Middle frontal gyrus (tissue), 1 donor: ENCODE measurements around the gene KDM4C.
"Not testable (repeated sequence)": the region's sequence is repeated elsewhere in the genome, so short reads cannot be mapped to it uniquely, and the experiment has no call there.

ENCODE experiments used
- DNase-seq: peaks from one replicate; pipeline ENCODE4 v3.0.0-alpha.2; 2015; ENCODE audit warnings: low spot score; ENCODE audit errors: extremely low spot score

KDM4C gene

GRCh38 chr9:6929441-6930215, 171.9 kb downstream of the KDM4C start:
- no peak for DNase-seq

DNA sequence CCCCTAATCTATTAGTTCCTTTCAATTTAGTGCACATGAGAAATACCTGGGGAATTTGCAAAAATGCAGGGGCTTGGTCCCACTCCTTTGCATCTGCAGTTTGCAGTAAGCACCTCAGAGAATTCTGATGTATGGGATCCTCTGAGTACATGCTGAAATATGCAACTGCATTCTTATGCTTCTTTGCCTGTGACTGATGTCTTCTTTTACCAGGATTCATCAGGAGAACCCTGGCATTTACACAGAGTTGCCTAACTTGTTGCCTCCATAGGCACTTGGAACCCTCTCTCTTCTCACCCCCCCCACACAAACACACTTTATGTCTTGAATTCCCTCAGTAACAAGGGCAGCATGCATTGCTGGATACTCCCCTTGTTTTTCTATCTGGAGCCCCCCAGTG, 173.1 kb downstream of the KDM4C start:
- DNase-seq = no peak

DNA sequence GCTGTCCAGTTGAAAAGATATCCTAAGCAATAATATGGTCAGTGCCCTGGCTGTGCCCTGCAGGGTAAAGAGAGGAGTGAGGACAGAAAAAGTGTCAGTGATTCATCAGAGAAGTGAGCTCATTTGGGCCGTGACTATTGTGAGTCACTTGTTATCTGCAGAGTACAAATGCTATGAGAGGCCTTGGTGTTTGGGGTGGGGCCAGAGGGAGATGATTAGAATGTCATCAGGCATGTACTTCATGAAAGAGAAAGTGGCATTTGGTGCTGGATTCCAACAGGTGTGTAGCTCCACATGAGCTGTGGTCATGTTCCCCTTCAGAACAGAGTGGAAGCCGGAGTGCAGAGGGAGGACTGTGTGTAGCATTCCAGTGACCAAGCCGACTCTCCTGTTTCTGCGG, 174.1 kb downstream of the KDM4C start:
- no peak for DNase-seq

DNA sequence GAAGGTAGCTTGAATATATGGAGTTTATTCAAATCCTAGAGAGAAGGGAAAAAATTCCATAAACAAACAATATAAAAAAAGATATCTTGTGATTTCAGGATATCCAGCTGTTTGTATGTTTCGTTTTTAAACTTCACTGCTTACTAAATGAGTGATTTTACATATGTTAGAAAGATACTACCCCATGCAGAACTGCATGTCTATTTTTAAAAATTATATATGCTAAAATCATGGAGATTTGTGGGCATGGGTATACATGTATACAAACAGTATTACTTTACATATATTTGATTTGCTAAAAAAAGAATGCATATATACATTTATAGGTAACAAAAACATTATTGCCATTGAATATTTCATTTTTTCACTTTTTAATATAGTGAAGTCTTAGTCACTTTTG, 178.3 kb downstream of the KDM4C start:
- no peak for DNase-seq

DNA sequence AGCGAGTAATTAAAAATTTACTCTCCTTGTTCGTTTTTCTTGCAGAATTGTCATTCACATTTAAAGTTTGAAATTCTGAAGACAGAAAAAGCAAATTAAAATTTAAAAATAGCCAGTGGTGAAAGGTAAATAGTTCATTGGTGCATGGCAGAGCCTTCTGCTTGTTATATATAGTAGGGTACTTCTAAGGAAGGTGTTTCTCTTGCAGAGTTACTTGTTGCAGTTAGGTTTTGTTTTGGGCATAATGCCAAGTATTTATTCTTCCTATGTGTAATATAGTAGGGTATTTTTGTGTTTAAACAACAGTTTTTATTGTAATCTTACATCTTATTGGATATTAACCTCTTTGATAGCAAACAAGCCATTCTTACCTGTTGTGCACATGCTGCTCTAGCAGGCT, 179.4 kb downstream of the KDM4C start:
- DNase-seq = no peak

GRCh38 chr9:6938447-6938846, 180.7 kb downstream of the KDM4C start:
- DNase-seq = peak; percentile 25

- DNase-seq = no peak
Measured at GRCh38 chr9:6938873-6939272, 181.1 kb downstream of the KDM4C start.

GRCh38 chr9:6941501-6941900, 183.7 kb downstream of the KDM4C start:
- no peak for DNase-seq

DNA sequence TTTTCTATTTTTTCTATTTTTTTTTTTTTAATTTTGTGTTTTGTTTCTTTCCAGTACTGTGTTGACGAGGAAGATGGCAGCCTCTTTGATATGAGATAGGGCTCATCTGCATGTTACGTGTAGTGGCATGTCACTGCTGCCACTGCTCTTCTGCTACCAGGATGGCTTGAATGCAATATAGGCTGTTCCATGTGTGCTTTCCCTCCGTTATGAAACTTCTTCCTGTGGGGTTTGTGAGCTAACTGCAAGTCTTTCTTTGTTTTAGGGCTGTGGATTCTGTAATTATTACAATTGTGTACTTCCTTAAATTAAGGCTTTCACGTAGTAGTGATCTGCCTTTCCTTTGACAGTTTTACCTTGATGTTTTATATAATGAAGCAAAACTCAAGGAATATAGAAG, 184.6 kb downstream of the KDM4C start:
- DNase-seq = no peak

- no peak for DNase-seq
Measured at GRCh38 chr9:6943293-6943692, 185.5 kb downstream of the KDM4C start.

- DNase-seq = no peak
Measured at GRCh38 chr9:6944093-6944551, 186.3 kb downstream of the KDM4C start.

DNA sequence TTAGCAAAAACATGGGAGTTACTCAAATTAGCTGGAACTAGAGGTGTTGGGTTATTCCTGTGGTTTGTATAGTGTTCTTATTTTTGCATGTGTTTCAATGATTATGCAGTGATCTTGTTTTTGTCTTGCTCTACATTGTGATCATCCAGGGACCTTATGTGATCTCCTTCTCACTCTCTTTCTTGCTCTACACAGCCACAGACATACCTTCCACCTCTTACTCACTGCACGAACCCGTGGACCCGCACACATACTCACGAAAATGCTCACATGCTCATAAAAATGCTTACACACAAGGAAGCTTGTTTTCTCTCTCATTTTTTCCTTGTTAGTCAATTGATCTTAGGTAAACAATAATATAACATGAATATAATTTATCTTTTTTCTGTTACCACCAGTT, 187.1 kb downstream of the KDM4C start:
- no peak for DNase-seq

- DNase-seq = no peak
Measured at GRCh38 chr9:6945816-6946215, 188.0 kb downstream of the KDM4C start.

DNA sequence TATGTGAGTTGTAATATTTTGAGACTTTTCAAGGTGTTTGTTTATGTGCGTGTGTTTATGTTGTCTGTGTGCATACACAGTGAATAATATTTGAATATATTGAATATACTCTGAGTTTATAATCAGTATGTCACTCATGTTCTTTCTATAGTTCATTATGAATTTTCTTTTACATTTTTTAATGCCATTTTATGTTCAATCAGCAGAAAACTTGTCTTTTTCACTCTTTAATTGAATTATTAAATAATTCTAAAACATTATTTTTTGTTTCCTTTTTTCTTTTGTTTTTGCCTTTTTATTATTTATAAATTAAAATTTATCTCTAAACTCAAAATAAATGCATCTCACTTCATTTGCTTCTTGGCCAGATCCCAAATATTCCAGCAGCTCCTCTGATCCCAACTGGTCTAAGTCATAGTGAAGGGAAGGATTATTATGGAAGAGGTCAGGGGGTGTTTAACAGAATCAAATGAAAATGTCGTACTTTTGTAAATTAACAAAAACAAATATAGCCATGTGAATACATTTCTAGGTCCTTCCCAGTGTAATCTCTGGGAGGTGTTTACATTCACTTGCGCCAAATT, 188.9 kb downstream of the KDM4C start:
- DNase-seq = no peak

- not testable (repeated sequence) for DNase-seq
Measured at GRCh38 chr9:6948921-6949320, 191.1 kb downstream of the KDM4C start.

- DNase-seq = no peak
Measured at GRCh38 chr9:6955251-6955921, 197.6 kb downstream of the KDM4C start.

- DNase-seq = no peak
Measured at GRCh38 chr9:6956879-6957278, 199.1 kb downstream of the KDM4C start.

DNA sequence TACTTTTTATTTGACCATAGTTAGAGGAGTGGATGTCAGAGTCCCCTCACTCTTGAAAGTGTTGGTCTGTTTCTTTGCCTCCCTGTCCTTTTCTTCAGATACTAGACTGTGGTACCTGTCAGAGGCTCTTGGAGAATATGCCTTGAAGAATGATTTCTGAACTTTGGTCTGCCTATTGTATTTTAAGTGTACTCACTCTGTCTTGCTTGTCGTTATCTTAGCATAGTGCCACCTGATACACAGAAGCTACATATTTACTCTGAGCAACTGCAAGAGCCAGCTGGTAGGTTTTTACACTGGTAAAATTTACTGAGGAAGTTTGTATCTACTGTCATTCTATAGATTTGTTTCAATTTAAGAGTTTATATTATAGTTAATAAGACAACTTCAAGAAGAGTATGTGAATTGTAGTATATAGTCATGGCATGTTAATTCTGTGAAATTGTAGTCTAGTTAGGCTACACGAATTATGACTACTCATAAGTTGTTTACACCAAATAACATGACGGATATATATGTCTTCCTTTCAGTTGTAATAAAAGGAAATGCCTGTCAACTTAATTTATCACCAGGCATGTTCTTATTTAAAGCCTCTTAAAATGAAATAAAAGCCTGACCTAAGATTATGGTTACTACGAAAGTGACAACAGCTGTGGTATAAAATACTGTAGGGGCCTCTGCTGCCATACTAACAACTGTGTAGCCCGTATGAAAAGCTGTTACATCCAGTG, 201.7 kb downstream of the KDM4C start:
- DNase-seq = no peak

DNA sequence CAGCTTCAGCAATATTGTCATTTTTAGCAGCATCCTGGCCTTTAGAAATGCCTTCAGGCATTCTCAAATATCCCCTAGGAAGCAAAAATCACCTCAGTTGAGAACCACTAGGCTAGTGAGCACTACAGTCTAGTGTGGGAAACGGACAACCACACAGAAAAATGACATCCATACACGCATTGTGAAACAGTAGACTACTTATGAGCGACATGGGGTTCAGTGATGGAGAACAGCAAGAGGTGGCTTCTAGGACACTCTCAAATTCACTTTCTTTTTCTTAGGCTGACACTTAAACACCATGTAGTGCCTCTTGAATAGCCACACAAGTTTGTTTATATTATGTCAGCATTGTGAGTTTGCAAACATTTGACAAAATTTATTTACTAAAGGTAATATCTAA, 203.0 kb downstream of the KDM4C start:
- no peak for DNase-seq

DNA sequence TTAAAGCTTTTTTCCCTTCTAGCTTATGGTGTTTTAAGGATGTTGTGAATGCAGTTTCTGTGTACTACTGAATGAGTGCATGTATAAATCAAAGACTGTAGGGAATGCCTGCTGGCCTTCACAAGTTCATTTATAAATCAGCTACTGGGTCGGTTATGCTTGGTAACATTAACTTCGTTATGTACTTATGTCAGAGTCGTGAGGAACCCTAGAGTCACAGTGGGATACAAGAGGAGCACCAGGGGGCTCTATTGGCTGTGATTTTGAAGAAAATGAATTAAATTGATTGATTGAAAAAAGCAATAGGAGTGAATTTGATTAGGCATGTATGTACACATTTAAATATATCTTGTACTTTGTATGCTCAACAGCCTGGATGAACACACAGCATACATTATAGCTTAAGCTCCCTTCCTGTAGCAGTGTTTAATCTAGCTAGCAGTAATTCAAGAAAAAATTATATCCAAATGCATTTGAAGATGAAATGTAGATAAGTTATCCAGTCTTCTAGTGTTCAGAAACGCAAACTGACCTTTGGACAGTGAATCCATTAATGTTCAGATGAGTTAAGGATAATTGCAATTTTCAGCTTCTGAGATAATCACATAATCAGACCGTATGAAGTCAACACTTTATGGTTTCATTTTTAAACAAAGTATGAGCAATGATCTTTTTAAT, 204.2 kb downstream of the KDM4C start:
- DNase-seq = no peak

DNA sequence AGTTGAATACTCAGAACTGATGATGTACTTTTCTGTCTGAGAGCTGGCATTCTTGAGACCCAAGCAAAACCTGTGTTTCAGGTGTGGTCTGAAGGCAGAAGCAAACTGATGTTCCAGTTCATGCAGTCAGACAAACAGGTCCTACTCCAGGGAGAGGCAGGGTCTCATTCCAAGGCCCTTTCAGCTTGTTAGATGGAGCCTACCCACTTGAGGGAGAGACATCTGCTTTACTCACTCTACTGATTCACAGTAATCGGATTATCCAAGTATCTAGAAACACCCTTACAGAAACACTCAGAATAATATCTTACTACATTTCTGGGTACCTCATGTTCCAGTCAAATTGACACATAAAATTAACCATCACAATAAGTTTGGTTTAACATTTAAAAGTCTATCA, 207.8 kb downstream of the KDM4C start:
- no peak for DNase-seq
